ENCODE data around the gene TKT. TPM values are rescaled to one million over a fixed set of nuclear protein-coding genes. Genes with fewer than 3 reads are reported as not detected.

TKT gene
- total and polyA plus RNA-seq, 2 of the 13 experiments (the other 11 are each of a cell fraction or from before 2014, with no cell fraction given), result 150 to 238 TPM

GRCh38 chr3:53191836-53192480 is 63.9 kb downstream of the TKT start (continued):
- TF ChIP-seq ARID4A (CRISPR knock-in tag; IDR thresholded peaks at IDR 0.05; ENCODE audit: borderline replicate concordance), result no peak
- TF ChIP-seq ZNF878 (CRISPR knock-in tag; IDR thresholded peaks at IDR 0.05), result no peak
- TF ChIP-seq ZMAT5 (CRISPR knock-in tag; IDR thresholded peaks at IDR 0.05; ENCODE audit: borderline replicate concordance, low read depth), result no peak
- no peak for TF ChIP-seq ZNF343 (CRISPR knock-in tag; IDR thresholded peaks at IDR 0.05)

- Histone ChIP-seq H3K4me3 (replicated peaks in 1 of 3; ENCODE audit: insufficient read depth in 1 of 3, low read depth in 2 of 3, low read length in 3 of 3) (no peak overlapping the region), H3K4me2 (ENCODE audit: low read depth, low read length) (no peak overlapping the region), H3K9ac (ENCODE audit: insufficient read depth, low read depth, low read length) (no peak overlapping the region), H3K27me3 (ENCODE audit: control insufficient read depth in 1 of 2, insufficient read depth in 2 of 2, low read length in 2 of 2) (no peaks in the 10 kb centered on the region), H2AFZ (ENCODE audit: low read length) (no peak overlapping the region), H4K20me1 (ENCODE audit: insufficient read depth, low read length) (no peaks in the 10 kb centered on the region), H3K36me3 (replicated peaks in 1 of 2; ENCODE audit: control insufficient read depth in 1 of 2, insufficient read depth in 2 of 2, low read length in 2 of 2) (peaks cover 18 to 54% of the 10 kb centered on the region in 2 experiments; a peak in 4 of 5 replicates), H3K79me2 (ENCODE audit: insufficient read depth, low read length) (no peaks in the 10 kb centered on the region), H3K9me3 (ENCODE audit: low read length) (no peaks in the 10 kb centered on the region), H3K4me1 (ENCODE audit: insufficient read depth, low read length) (peaks cover 10% of the 10 kb centered on the region; the same call in 1 of the 2 replicates), H3K27ac (ENCODE audit: extremely low read length, insufficient read depth, low read length) (no peak overlapping the region)
- DNase-seq (ENCODE audit: low spot score) (no peak), FAIRE-seq (no peak), ATAC-seq (no peak)
- BruUV-seq (replicated peaks), result no TSS peak
- intact Hi-C loops (cut with micrococcal nuclease; ENCODE audit: unreplicated experiment) (no loop called here), in situ Hi-C loops (cut with HindIII; ENCODE audit: extremely low pct_ligation_motif_present, low pct_unique_long_range_greater_than_20kb) (no loop called here)
- POLR2A ChIA-PET, result no interaction called here
- CTCF ChIA-PET (ENCODE audit: low intra/inter-chr PET ratio, low total read pairs), result no interaction called here
- whole genome bisulfite sequencing (ENCODE audit: low lambda C conversion rate), result 100% methylated on average over 3 of the region's 3 CpGs
- TF ChIP-seq DBP (CRISPR knock-in tag; IDR thresholded peaks at IDR 0.05; ENCODE audit: not compliant biosample characterization), result no peak
- no peak for TF ChIP-seq CEBPB (IDR thresholded peaks at IDR 0.05; ENCODE audit: borderline replicate concordance, low read depth, low read length)
- TF ChIP-seq CENPX (CRISPR knock-in tag; IDR thresholded peaks at IDR 0.05), result no peak
- no peak for TF ChIP-seq RAD21 (CRISPR knock-in tag; IDR thresholded peaks at IDR 0.05)
- no peak for TF ChIP-seq GZF1 (CRISPR knock-in tag; IDR thresholded peaks at IDR 0.05)
- no peak for TF ChIP-seq HNF4A (CRISPR knock-in tag; IDR thresholded peaks at IDR 0.05)
- TF ChIP-seq ATF3 (CRISPR knock-in tag; IDR thresholded peaks at IDR 0.05), result no peak
- no peak for TF ChIP-seq ZNF816 (CRISPR knock-in tag; IDR thresholded peaks at IDR 0.05; ENCODE audit: borderline replicate concordance)
- no peak for TF ChIP-seq MLLT10 (CRISPR knock-in tag; IDR thresholded peaks at IDR 0.05)
- TF ChIP-seq SAFB2 (CRISPR knock-in tag; IDR thresholded peaks at IDR 0.05; ENCODE audit: borderline replicate concordance, low read depth), result no peak
- TF ChIP-seq SKIL (CRISPR knock-in tag; IDR thresholded peaks at IDR 0.05; ENCODE audit: borderline replicate concordance), result no peak
Observed at GRCh38 chr3:53190659-53191058, 65.2 kb downstream of the TKT start.
